SK-N-DZ (cell line): ENCODE results near the gene C10orf143. TPM values are rescaled to one million over a fixed set of nuclear protein-coding genes. Genes with fewer than 3 reads are reported as not detected.
"Not testable (repeated sequence)": the region's sequence is repeated elsewhere in the genome, so short reads cannot be mapped to it uniquely, and the experiment has no call there.

Experiments
- DNase-seq: peaks from one replicate; pipeline ENCODE4 v3.0.0-alpha.2; 2015; ENCODE audit warnings: low spot score
- polyA plus RNA-seq, 2 experiments: library from polyadenylated mRNA; depleted of rRNA; stranded (reverse); fragments of >200 nt; gene quantifications; 2 replicates each; pipeline ENCODE4 v1.2.3, GENCODE V29; 2014

The C10orf143 gene
- polyA plus RNA-seq (2014; cell fraction: cytosol; rRNA removed): 0.15 and 0.20 TPM in 2 replicates
- 0.38 TPM in 1 of 2 replicates, not detected in the other for polyA plus RNA-seq (2014; cell fraction: nucleus; rRNA removed)

- peak; percentile 98 for DNase-seq
Measured at GRCh38 chr10:130110246-130111112, at the start of gene C10orf143. Gene C10orf143 (minus strand): TSS chr10:130110830. CDS start chr10:130110772, 58 bp downstream.

DNA sequence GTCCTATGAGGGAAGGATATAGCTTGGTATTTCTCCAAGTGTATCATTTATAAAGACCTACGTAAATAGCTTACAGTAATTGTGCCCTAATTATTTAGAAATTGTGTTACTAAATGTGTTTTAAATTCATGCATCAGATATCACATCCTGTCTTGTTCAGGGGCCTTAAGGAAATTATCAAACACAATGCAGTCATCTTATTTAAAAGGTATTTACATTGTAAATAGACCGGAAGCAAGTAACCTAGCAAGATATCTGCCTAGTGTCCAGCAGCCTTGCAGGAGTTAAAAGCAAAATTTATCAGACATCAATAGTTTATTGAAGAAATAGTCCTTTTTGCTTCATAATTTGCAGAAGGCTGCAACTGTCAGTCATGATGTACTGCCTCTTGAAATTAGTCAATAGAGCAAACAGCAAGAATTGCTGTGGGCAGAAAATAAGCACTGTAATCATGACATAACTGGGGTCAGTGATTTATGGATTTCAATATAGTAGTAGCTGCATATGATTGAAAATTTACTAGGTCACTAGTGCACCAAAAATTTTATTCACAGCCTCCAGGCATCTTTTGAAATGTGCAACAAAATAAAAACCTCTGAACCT is 48.7 kb upstream of the C10orf143 start:
- no peak for DNase-seq

- no peak for DNase-seq
Measured at GRCh38 chr10:130146042-130146441, 35.4 kb upstream of the C10orf143 start.

- DNase-seq: no peak
Measured at GRCh38 chr10:130141878-130142277, 31.2 kb upstream of the C10orf143 start.

DNA sequence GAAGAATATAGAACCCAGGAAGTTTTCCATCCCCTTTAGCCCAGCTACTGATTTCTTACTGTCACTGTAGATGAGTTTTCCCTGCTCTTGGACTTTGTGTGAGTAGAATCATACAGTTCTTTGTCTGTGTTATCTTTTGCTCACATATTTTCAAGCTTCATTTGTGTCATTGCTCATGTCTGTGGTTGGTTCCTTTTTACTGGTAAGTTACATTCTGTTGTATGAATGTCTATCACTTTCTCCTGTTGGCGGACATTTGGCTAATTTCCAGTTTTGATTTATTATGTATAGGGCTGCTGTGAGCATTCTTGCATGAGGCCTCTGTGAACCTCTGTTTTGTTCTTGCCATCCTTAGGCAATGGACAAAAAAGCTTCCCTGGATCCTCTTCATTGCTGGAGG is 30.8 kb upstream of the C10orf143 start:
- no peak for DNase-seq

GRCh38 chr10:130141038-130141437 is 30.4 kb upstream of the C10orf143 start:
- DNase-seq: no peak

DNA sequence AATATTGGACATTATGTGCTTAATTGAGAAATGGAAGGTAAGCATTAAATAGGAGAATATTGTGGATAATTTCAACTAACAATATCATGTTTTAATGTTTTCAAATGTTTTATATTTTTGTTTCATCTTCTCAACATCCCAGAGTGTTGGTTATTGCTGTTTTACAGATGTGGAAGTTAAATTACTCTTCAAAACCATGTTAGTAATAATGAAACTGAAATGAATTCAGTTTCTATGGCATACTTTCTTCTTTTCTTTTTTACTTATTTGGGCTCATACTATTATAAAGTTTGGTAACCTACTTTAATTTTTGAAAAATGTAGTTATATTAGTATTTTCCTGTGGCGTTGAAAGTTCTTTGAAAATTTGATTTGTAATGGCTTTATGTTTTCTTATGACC is 29.8 kb upstream of the C10orf143 start:
- DNase-seq: no peak

GRCh38 chr10:130138479-130138866 is 27.8 kb upstream of the C10orf143 start:
- no peak for DNase-seq

DNA sequence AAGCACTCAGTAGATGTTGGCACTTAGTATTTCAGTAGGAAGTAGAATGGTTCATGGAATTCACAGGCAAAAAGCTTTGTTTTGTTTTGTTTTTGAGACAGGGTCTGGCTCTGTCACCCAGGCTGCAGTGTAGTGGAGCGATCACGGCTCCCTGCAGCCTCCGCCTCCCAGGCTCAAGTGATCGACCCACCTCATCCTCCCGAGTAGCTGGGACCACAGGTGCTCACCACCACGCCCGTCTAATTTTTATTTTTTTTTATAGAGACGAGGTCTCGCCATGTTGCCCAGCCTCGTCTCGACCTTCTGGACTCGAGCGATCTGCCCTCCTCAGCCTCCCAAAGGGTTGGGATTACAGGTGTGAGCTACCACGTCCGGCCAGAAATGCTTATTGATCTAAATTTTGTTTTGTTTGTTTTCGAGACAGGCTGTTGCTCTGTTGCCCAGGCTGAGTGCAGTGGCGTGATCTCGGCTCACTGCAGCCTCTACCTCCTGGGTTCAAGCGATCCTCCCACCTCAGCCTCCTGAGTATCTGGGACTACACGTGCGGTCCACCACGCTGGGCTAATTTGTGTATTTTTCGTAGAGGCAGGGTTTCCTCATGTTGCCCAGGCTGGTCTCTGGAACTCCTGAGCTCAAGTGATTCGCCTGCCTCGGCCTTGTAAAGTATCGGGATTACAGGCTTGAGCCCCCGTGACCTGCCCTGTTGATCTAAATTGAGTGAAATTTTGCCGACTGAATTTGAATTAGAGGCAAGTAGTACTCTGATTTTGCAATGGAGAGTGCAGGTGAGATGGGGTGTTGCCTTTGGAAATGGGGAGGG is 27.2 kb upstream of the C10orf143 start:
- no peak for DNase-seq

DNA sequence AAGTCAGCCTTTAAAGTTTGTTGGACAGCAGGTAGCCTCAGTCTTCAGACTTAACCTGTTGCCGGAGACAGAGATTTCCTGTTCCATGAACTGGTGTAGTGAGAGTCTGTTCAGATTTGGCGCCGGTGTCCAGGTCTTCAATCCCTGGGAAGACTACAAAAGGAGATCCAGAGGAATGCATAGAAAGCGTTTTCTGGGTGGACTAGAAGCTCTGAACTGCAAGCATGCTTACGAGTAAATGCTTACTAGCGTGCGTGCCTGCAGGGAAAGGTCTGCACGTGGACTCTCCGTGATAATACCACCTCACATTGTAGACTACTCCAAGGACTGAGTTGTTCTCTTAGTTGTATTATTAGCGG is 26.4 kb upstream of the C10orf143 start:
- no peak for DNase-seq

- peak; percentile 78 for DNase-seq
Measured at GRCh38 chr10:130136226-130137089, 25.8 kb upstream of the C10orf143 start, which contains the start of gene GLRX3. Gene GLRX3 (plus strand): TSS chr10:130136391. CDS start chr10:130136421, 30 bp downstream.

GRCh38 chr10:130135676-130136225 is 25.1 kb upstream of the C10orf143 start:
- no peak for DNase-seq

GRCh38 chr10:130128922-130129321 is 18.3 kb upstream of the C10orf143 start:
- DNase-seq: no peak

- no peak for DNase-seq
Measured at GRCh38 chr10:130128062-130128781, 17.6 kb upstream of the C10orf143 start.

DNA sequence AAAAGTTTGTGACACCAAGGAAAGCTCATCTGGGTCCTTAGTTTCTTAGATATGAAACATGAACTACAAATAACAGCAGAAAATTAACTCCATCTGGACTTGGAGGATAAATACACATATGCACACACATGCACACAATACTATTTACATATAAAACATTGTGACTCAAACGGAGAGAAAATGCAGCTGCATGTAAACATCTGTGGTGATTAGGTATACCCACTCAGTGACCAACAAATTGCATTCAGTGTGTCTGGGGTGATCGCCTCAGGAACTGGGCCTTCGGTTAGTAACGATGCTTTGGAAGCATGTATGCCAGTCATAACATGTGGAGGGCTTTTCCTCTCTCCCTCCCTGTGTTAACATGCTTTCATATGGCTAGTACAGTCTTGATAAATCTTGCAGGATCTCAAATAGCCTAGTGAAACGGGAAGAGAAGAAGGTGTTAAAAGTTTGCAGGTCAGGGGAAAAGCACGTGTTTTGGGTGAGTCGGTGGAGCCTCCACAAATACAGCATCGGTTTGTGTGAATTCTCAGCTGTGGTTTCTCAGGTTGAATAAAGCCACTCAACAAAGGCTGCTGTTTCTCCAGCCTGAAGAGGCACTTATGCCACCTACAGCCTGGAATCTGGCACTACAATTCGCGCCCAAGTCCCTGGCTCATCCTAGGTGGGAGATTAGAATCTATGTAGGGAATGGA is 16.9 kb upstream of the C10orf143 start:
- DNase-seq: peak; percentile 83

- no peak for DNase-seq
Measured at GRCh38 chr10:130121486-130122079, 11.0 kb upstream of the C10orf143 start.

GRCh38 chr10:130117535-130117934 is 6.9 kb upstream of the C10orf143 start:
- DNase-seq: peak; percentile 52

DNA sequence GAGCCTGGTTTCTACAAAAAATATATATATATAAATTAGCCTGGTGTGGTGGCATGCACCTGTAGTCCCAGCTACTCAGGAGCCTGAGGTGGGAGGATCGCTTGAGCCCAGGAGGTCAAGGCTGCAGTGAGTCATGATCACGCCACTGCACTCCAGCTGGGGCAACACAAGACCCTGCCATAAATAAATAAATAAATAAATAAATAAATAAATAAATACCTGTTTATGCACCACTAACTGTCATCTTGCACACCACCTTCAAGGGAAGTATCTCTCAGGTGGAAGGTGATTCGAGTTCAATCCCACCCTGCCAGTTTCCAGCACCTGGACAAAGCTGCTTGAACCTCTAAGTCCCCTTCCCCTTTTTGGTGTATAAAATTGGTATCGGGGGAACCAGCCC is 6.3 kb upstream of the C10orf143 start:
- not testable (repeated sequence) for DNase-seq

DNA sequence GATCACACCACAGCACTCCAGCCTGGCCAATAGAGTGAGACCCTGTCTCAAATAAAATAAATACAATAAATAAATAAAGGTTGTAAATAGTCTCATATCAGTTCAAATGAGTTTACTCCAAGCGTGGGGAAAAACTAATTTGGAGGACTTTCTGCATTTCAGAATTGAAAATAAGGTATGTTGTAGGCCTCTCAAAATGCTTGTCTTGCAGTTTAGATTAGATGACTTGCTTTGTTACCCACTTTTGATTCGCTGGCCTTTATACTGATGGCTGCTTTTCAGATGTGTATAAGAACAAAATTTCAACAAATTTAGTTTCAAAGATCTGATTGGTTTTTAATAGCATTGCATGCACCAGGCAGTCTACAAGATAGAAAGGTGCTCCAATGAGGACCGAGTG is 2.2 kb upstream of the C10orf143 start:
- no peak for DNase-seq
